ENCODE data around the gene MAP3K15. TPM values are rescaled to one million over a fixed set of nuclear protein-coding genes. Genes with fewer than 3 reads are reported as not detected.
A peak's percentile ranks its signal among the peaks of the same experiment; 100 is the strongest.

The MAP3K15 gene
- total RNA-seq, 1 experiment from 2014 or later: 1.2 TPM

DNA sequence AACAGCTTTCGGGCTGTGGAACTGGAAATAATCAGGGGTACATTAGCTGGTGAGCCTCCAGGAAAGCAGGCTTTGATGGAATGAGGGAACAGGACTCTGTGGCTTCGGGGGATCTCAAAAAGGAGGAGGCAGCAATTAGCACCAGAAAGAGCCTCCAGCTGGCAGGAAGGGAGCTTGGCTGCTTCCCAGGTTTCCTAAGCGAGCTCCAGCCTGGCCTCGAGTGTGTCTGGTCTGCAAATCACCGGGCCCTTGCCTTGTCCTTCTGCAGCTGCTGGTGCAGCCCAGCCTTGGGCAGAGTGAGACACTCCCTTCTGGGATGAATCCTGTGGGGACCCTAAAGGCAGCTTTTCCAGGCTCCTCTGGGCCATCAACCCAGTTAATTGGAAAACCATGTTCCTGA is 182.3 kb downstream of the MAP3K15 start:
- Mint-ChIP-seq H3K4me1 (peaks cover 3 to 9% of the 10 kb centered on the region in 2 experiments; a peak in 2 of 4 replicates), H3K9me3 (peaks cover 85 to 87% of the 10 kb centered on the region in 2 experiments), H3K27ac (peak overlapping the region in 2 of 3 experiments; percentile 40 to 46; a peak in 2 of 7 replicates), H3K36me3 (ENCODE audit: insufficient read depth in 1 of 3, low read depth in 3 of 3) (peaks cover 8 to 20% (median 13%) of the 10 kb centered on the region in 3 experiments), H3K27me3 (ENCODE audit: low read depth) (peaks cover 7% of the 10 kb centered on the region), H3K4me3 (peak overlapping the region in 1 of 2 experiments; percentile 11; a peak in 1 of 5 replicates)
- Histone ChIP-seq H3K79me1 (ENCODE audit: insufficient read depth, low read depth, low read length, poor library complexity, severe bottlenecking) (no peaks in the 10 kb centered on the region), H2BK12ac (ENCODE audit: insufficient read length, low read depth, low read length) (no peak overlapping the region), H3K79me2 (ENCODE audit: insufficient read depth, low read length) (no peaks in the 10 kb centered on the region), H4K8ac (replicated peaks; ENCODE audit: insufficient read length, low read depth, low read length) (no peak overlapping the region), H3K4ac (ENCODE audit: low read depth, low read length) (no peak overlapping the region), H3K23me2 (ENCODE audit: insufficient read length, low read depth, low read length, poor library complexity, severe bottlenecking) (no peaks in the 10 kb centered on the region), H2AK5ac (ENCODE audit: insufficient read length, low read length) (no peak overlapping the region), H3K9me3 (ENCODE audit: control insufficient read depth, low read depth, low read length) (peaks cover 49% of the 10 kb centered on the region), H4K5ac (ENCODE audit: insufficient read length, low read depth, low read length) (no peak overlapping the region), H3K23ac (ENCODE audit: insufficient read length, low read depth, low read length) (no peak overlapping the region), H2BK120ac (ENCODE audit: low read depth, low read length, poor library complexity, severe bottlenecking) (no peak overlapping the region), H3T11ph (ENCODE audit: low read length) (no peak overlapping the region), H3K4me2 (ENCODE audit: insufficient read depth, insufficient read length, low read length) (no peak overlapping the region), H2BK5ac (ENCODE audit: insufficient read length, low read length) (no peak overlapping the region), H3K4me1 (ENCODE audit: insufficient read depth, low read length) (no peaks in the 10 kb centered on the region), H3K14ac (ENCODE audit: insufficient read depth, low read length) (no peak overlapping the region), H3K9ac (ENCODE audit: extremely low read depth, insufficient read length, low read length) (no peak overlapping the region), H2AFZ (ENCODE audit: low read length) (no peak overlapping the region), H2BK15ac (ENCODE audit: low read depth, low read length) (no peak overlapping the region), H4K20me1 (ENCODE audit: control insufficient read depth, insufficient read depth, insufficient read length) (no peaks in the 10 kb centered on the region), H2BK20ac (ENCODE audit: low read depth, low read length, poor library complexity, severe bottlenecking) (no peak overlapping the region), H4K91ac (ENCODE audit: insufficient read length, low read depth, low read length) (no peak overlapping the region), H3K27ac (ENCODE audit: insufficient read length, low read depth, low read length) (no peak overlapping the region), H3K27me3 (ENCODE audit: insufficient read depth, low read length) (no peaks in the 10 kb centered on the region), H3K18ac (ENCODE audit: insufficient read length, low read depth, low read length) (no peak overlapping the region), H3K56ac (ENCODE audit: insufficient read length, low read depth, low read length) (no peak overlapping the region)
- DNase-seq: peak; percentile 54
- TF ChIP-seq, protein P1, sequence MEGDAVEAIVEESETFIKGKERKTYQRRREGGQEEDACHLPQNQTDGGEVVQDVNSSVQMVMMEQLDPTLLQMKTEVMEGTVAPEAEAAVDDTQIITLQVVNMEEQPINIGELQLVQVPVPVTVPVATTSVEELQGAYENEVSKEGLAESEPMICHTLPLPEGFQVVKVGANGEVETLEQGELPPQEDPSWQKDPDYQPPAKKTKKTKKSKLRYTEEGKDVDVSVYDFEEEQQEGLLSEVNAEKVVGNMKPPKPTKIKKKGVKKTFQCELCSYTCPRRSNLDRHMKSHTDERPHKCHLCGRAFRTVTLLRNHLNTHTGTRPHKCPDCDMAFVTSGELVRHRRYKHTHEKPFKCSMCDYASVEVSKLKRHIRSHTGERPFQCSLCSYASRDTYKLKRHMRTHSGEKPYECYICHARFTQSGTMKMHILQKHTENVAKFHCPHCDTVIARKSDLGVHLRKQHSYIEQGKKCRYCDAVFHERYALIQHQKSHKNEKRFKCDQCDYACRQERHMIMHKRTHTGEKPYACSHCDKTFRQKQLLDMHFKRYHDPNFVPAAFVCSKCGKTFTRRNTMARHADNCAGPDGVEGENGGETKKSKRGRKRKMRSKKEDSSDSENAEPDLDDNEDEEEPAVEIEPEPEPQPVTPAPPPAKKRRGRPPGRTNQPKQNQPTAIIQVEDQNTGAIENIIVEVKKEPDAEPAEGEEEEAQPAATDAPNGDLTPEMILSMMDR (conservative IDR thresholded peaks at IDR 0.05): no peak
- no CpG with 5 or more reads among the region's 5 CpGs for WGBS (ENCODE audit: extremely low coverage, insufficient read length, low lambda C conversion rate)
